T-helper 1 cell treated with Interleukin-12 subunit alpha and Interleukin-12 subunit beta and Interleukin-4 antibody, amounts not matched to agents 30 μg/mL and 1 μg/mL, for 36 hours (primary cell): ENCODE measurements around the gene LIMS2.

Experiments
- H3K27ac Mint-ChIP-seq: one replicate; pipeline ENCODE4 v1.8.0; 2021; ENCODE audit warnings: mild to moderate bottlenecking, mixed read lengths
- H3K27me3 Mint-ChIP-seq: one replicate; pipeline ENCODE4 v1.8.0; 2021; ENCODE audit warnings: low read depth, mixed read lengths
- H3K36me3 Mint-ChIP-seq: one replicate; pipeline ENCODE4 v1.8.0; 2021; ENCODE audit warnings: low read depth, mixed read lengths
- H3K4me1 Mint-ChIP-seq: one replicate; pipeline ENCODE4 v1.8.0; 2021; ENCODE audit warnings: low read depth, mixed read lengths
- H3K4me3 Mint-ChIP-seq: one replicate; pipeline ENCODE4 v1.8.0; 2021; ENCODE audit warnings: mild to moderate bottlenecking, moderate library complexity, mixed read lengths
- H3K9me3 Mint-ChIP-seq: one replicate; pipeline ENCODE4 v1.8.0; 2021; ENCODE audit warnings: mixed read lengths

The LIMS2 gene

DNA sequence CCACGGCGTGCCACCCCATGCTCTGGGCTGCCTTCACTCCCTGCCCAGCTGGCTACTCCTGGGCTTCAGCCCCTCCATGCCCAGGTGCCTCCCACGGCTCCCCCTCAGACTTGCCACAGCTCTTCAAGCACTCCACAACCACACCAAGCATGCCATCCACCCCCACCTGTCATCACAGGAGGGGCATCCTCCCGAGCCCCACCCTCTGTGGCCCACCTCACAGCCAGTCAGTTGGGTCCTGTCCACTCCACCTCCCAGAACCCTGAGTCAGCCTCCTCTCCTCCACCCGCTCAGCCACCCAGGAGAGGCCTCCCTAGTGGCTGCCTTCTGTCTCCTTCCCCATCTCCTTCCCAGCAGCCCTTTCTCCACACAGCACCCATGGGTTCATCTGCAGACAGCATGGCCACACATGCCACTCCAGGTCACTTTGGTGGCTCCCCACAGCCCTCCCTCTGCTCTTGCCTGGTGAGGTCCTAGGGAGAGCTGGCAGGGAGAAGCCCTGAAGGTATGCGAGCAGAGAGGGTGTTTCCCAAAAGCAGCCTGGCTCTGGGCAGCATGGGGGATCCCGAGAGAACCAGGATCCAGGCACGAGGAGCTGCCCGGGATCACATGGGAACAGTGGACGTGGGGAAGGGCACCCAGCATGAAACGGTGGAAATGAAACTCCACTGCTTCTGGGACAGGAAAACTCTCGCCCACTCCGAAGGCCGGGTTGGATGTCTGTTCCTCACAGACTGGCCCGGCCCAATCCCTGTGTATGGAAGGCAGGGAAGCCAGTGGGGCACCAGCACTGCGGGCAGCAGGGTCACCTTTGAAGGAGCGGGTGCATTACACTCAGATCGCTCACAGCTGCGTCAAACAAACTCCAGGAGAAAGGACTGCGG lies 2.7 kb downstream of the LIMS2 start:
- H3K4me1 Mint-ChIP-seq: peaks cover 5% of the 10 kb centered on the region
- no peak overlapping the region for H3K4me3 Mint-ChIP-seq
- H3K9me3 Mint-ChIP-seq: no peaks in the 10 kb centered on the region
- H3K27me3 Mint-ChIP-seq: peaks cover 67% of the 10 kb centered on the region
- H3K36me3 Mint-ChIP-seq: no peaks in the 10 kb centered on the region
- no peak overlapping the region for H3K27ac Mint-ChIP-seq

DNA sequence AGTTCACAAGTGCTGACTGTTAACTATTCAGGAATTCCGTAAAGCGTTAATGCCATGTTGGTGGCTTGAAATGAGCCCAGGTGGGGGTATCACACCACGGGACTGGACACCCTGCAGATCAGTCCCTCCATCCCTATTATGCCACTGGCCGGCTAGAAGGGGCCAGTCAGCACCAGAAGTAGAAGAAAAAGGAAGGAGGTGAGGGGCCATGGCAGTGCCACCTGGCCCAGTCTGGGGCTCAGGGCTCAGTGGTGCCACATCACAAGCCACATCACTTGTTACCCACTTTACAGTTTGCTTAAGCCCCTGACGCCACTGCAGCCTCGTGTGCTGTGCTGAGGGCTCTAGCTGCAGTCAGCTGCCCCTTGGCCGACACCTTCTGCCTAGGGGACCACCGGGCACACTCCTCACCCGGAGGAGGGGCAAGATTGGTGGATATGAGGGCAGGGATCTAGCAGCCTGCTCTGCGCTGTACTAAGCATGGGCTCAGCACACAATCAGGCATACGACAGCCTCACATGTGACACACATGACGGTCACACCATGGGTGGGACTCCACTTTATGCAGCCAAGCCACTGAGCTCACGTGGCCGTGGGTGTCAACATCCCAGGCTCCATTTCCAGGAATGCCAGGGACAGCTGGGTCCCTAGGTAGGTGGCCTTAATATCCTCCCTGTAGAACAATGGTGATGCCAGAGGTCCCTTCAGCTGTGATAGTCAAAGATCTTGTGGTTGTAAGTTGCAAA lies 3.6 kb downstream of the LIMS2 start:
- Mint-ChIP-seq H3K4me3 (no peak overlapping the region), H3K36me3 (no peaks in the 10 kb centered on the region), H3K27ac (no peak overlapping the region), H3K9me3 (no peaks in the 10 kb centered on the region), H3K27me3 (peaks cover 67% of the 10 kb centered on the region), H3K4me1 (peaks cover 5% of the 10 kb centered on the region)

DNA sequence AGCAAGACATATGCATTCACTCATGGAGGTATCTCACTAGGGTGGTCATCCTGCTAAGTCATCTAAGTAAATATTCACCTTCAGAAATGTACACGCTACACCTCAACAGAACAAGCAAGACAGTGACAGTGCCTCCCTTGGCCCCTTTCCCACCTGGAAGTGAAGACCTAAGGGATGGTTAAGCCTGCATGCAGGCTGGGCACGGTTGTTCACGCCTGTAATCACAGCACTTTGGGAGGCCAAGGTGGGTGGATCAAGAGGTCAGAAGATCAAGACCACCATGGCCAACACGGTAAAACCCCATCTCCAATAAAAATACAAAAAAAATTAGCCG lies 4.4 kb downstream of the LIMS2 start:
- H3K36me3 Mint-ChIP-seq: no peaks in the 10 kb centered on the region
- H3K4me3 Mint-ChIP-seq: no peak overlapping the region
- peaks cover 66% of the 10 kb centered on the region for H3K27me3 Mint-ChIP-seq
- peaks cover 5% of the 10 kb centered on the region for H3K4me1 Mint-ChIP-seq
- H3K9me3 Mint-ChIP-seq: no peaks in the 10 kb centered on the region
- no peak overlapping the region for H3K27ac Mint-ChIP-seq

DNA sequence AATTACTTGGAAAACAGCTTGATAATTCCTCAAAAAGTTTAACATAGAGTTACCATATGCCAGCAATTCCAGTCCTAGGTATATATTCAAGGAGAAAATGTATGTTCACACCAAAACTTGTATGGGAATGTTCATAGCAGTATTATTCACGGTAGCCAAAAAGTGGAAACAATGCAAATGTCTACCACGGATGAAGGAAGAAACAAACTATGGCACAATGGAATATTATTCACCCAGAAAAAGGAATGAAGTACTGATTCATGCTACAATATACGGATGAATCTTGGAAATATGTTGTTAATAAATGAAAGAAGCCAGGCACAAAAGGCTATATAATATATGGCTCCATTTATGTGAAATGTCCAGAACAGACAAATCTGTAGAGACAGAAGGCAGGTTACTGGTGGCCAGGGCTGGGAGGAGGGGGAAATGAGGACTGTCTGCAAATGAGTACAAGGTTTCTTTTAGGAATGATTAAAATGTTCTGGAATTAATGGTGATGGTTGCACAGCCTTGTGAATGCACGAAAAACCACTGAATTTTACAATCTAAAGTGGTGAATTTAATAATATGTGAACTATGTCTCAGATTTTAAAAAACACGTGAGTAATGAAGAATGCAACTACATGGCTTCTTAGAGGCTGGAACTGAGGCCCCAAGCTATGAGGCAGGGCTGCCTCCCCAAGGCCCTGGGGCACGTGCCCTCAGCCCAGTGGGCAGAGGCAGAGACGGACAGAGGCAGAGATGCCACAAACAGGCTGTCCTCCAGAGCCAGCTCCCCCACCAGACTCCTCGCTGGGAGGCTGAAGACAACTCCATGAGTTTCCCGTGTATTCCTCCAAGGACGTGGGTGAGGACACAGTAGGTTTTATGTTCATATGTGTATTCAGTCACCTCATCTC lies 5.0 kb downstream of the LIMS2 start:
- Mint-ChIP-seq H3K9me3 (no peaks in the 10 kb centered on the region), H3K27me3 (peaks cover 68% of the 10 kb centered on the region), H3K4me3 (no peak overlapping the region), H3K27ac (no peak overlapping the region), H3K36me3 (no peaks in the 10 kb centered on the region), H3K4me1 (peaks cover 5% of the 10 kb centered on the region)

DNA sequence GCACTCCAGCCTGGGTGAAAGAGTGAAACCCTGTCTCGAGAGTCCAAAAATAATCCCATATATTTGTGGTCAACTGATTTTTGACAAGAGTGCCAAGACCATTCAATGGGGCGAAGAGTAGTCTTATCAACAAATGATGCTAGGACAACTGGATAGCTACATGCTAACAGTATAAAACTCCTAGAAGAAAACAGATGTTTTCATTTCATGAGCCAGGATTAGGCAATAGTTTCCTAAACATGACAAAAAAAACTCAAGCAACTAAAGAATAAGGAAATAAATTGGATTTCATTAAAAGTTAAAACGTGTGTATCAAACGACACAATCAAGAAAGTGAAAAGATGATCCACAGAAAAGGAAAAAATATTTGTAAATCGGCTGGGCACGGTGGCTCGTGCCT lies 6.3 kb downstream of the LIMS2 start:
- peaks cover 72% of the 10 kb centered on the region for H3K27me3 Mint-ChIP-seq
- H3K9me3 Mint-ChIP-seq: no peaks in the 10 kb centered on the region
- H3K4me1 Mint-ChIP-seq: no peaks in the 10 kb centered on the region
- no peaks in the 10 kb centered on the region for H3K36me3 Mint-ChIP-seq
- no peak overlapping the region for H3K27ac Mint-ChIP-seq
- no peak overlapping the region for H3K4me3 Mint-ChIP-seq

DNA sequence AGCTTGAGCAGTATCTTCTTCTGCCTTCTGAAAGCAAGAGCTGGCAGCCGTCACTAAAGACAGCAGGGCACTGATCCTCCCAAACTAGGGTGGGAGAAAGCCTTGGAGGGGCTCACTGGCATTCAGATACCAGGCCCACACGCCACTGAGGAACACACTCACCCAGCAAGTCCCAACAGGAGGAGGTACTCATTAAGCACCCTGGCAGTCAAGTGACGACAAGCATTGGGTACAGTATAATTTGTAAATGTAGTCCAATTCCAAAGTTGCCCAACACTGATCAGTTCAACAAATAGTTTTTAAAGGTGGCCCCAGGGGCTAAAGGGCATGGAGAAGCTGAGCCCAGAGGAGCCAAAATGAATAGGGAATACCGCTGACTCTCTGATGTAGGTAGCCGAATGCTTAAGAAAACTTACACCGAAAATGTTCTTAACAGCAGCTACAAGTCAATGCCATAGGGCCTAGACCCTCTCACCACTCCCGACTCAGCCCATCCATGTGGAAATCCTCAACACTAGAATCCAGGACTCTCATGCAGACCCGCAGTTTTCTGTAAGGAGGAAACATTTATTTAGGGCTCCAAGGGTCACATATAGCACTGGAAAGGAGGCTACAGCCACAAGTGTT lies 9.9 kb downstream of the LIMS2 start:
- H3K27ac Mint-ChIP-seq: no peak overlapping the region
- no peak overlapping the region for H3K4me3 Mint-ChIP-seq
- H3K27me3 Mint-ChIP-seq: peaks cover 68% of the 10 kb centered on the region

DNA sequence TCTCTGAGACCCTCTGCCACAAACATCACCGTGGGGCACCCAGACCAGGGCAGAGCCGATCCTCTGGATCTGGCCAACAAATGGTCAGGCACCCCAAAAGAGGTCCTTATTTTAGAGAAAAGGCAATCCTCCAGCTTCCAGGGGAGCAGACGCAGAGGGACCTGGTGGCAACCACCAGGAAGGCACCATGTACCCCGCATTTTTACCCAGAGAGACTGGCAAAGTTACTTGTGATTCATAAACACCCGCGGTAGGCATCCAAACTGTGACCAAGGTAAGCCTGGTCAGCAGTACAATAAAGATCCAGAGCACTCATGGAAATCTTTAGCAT lies 10.5 kb downstream of the LIMS2 start:
- no peak overlapping the region for H3K4me3 Mint-ChIP-seq
- no peaks in the 10 kb centered on the region for H3K4me1 Mint-ChIP-seq
- peaks cover 63% of the 10 kb centered on the region for H3K27me3 Mint-ChIP-seq
- no peaks in the 10 kb centered on the region for H3K36me3 Mint-ChIP-seq
- no peak overlapping the region for H3K27ac Mint-ChIP-seq
- H3K9me3 Mint-ChIP-seq: no peaks in the 10 kb centered on the region

More for the DNA sequence above, 9.9 kb downstream of the LIMS2 start:
- H3K9me3 Mint-ChIP-seq: no peaks in the 10 kb centered on the region
- H3K4me1 Mint-ChIP-seq: no peaks in the 10 kb centered on the region
- no peaks in the 10 kb centered on the region for H3K36me3 Mint-ChIP-seq

DNA sequence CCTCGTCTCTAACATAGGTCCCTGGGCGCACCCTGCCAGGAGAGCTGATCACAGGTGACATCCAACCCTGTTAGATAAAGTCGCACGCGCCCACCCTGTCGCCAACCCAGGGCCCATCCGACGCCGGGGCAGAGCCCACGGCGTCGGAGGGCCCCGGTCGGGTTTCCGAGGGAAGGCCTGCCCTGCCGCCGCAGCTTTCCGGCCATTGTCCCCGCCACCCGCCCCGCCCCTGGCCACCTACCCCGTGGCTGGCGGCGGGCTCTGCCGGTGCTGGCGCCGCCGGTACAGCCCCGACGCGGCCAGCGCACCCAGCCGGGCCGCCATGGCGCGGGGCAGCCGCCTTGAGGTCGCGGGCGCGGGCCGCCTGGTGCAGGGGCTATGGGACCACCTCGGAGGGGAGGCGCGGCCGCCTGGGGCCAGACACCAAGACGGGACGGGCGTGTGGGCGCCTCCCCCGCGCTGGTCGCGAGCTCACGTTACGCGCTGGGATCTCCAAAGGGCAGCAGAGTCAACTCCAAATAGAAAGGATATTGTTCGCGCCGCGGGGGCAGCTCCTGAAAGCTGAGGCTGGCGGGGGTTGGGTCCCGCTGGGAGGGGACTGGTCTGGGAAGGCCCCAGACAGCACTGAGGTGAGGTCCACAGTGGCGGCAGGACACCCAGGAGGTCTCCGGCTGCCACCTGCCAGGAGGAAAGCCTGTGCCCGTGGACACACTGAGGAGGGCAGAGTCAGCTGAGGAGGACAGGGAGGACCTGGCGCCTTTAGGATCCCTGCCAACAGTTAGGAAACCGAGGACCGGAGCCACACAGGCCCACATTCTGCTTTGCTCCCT lies 11.1 kb downstream of the LIMS2 start:
- H3K27ac Mint-ChIP-seq: no peak overlapping the region
- H3K27me3 Mint-ChIP-seq: peaks cover 59% of the 10 kb centered on the region
- H3K9me3 Mint-ChIP-seq: no peaks in the 10 kb centered on the region
- H3K4me1 Mint-ChIP-seq: no peaks in the 10 kb centered on the region
- no peak overlapping the region for H3K4me3 Mint-ChIP-seq
- H3K36me3 Mint-ChIP-seq: no peaks in the 10 kb centered on the region

DNA sequence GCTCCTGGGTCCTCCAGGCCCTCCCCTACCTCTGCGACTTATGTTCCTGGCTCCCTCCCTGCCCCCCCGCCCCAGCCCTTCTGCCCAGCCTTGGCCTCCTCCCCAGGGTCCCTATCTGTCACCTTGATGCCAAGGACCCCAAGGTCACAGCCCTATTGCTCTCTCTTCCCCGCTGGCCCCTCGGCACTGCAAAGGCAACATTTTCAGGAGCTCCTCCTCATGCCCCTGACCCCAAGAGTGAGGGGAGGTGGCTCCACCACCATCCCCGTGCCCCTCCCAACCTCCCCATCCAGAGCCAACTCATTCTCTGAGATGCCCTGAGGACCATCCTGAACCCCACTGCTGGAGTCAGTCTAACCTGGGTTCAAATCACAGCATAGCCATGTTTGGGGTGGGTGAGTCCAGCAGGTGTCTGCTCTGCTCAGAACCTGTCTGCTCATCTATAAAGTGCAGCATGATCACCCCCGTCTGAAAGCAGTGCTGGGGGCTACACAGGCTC lies 11.7 kb downstream of the LIMS2 start:
- Mint-ChIP-seq H3K36me3 (no peaks in the 10 kb centered on the region), H3K4me1 (no peaks in the 10 kb centered on the region), H3K9me3 (no peaks in the 10 kb centered on the region), H3K4me3 (no peak overlapping the region), H3K27ac (no peak overlapping the region), H3K27me3 (peaks cover 54% of the 10 kb centered on the region)

DNA sequence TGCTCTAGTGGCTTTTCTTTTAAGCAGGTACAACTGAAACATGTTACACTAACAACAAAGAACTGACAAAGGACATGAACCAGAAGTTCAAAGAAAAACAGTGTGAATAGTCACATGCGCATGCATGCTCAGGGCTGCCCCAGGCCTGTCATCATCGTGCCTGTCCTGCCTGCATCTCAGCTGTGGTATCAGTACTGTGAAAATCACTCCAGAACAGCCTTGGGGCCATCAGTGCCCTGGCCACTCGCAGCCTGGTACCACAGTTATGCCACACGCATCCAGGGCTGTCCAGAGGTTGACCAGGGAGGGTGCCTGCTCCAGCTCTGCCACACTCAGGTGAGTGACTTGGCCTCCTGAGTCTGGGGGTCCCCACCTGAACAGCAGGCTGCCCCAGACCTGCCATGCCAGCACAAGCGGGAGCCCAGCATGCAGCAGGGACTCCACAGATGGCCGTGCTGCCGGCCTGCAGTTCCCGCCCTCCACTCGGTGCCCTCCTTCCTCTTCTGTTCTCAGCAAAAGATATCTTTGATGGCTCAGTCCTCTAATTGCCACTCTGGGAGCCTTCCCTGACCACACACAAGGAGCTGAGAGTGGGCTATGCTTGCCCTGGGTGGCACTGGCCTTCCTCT lies 12.3 kb downstream of the LIMS2 start:
- Mint-ChIP-seq H3K27ac (no peak overlapping the region), H3K9me3 (no peaks in the 10 kb centered on the region), H3K36me3 (no peaks in the 10 kb centered on the region), H3K27me3 (peaks cover 54% of the 10 kb centered on the region), H3K4me1 (no peaks in the 10 kb centered on the region), H3K4me3 (no peak overlapping the region)

DNA sequence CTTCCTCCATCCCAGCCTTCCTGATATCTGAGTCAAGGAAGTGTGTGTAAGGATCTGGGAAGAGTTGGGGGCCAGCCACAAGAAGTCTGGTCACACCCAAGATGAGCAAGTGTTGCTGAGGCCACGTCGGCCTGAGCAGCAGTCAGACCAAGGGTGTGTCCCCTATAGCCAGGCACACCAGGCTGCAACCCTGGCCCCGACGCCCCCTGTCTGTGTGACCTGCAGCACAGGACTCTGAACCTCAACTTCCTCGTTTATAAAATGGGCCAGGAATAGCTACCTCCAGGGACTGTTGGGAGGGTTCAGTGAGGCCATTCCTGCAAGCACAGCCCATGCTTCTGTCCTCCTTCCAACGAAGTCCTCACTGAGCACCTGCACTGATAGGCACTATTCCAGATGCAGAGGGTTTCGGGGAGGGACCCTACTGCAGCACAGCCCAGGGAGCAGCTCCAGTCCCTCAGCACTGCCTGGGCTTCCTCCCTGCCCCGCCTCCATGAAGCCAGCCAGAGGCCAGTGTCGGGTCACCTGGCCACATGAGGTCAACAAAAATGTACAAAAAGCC lies 13.3 kb downstream of the LIMS2 start:
- no peak overlapping the region for H3K4me3 Mint-ChIP-seq
- no peaks in the 10 kb centered on the region for H3K36me3 Mint-ChIP-seq
- no peaks in the 10 kb centered on the region for H3K9me3 Mint-ChIP-seq
- H3K27me3 Mint-ChIP-seq: peaks cover 45% of the 10 kb centered on the region
- no peaks in the 10 kb centered on the region for H3K4me1 Mint-ChIP-seq
- H3K27ac Mint-ChIP-seq: no peak overlapping the region

DNA sequence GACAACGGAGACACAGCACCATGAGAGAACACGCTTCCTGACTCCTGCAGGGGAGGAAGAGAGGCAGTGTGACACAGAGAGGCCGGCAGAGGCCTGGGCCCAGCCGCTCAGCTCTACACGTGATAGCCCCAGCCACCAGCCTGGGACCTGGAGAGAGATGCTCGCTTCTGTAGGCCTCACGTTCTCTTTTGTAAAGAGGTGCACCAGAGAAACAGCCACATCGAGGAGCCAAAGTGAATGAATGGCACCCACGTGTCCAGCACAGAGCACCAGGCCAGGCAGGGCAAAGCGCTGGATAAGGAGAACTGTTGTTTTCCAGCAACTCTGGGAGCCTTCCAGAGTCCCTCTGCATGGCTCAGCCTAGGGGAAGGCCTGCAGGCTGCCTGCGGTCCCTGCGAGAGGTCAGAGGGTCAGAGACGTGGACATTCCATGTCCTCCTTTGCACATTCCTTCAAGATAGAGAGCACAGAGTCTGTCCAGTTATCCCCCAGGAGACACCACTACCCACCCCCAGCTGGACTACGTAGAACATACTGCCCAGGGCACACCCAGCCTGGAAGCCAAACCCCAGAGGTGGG lies 14.2 kb downstream of the LIMS2 start:
- Mint-ChIP-seq H3K36me3 (no peaks in the 10 kb centered on the region), H3K27ac (no peak overlapping the region), H3K4me3 (no peak overlapping the region), H3K27me3 (peaks cover 37% of the 10 kb centered on the region), H3K9me3 (no peaks in the 10 kb centered on the region), H3K4me1 (no peaks in the 10 kb centered on the region)

DNA sequence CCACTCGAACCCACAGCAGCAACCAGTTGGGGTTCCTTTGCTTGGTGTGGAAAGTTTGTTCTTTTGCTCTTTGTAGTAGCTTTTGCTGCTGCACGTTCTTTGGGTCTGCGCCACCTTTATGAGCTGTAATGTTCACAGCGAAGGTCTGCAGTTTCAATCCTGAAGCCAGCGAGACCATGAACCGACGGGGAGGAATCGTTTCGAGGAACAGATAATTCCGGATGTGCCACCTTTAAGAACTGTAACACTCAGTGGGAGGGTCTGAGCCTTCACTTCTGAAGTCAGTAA lies 15.1 kb downstream of the LIMS2 start:
- Mint-ChIP-seq H3K9me3 (no peaks in the 10 kb centered on the region), H3K27me3 (peaks cover 28% of the 10 kb centered on the region), H3K36me3 (no peaks in the 10 kb centered on the region), H3K4me1 (no peaks in the 10 kb centered on the region), H3K4me3 (no peak overlapping the region), H3K27ac (no peak overlapping the region)
